ENCODE data around the gene SEMA3B.

Gene SEMA3B

GRCh38 chr3:50249457-50249856, 19.5 kb upstream of the SEMA3B start:
- Histone ChIP-seq H3K4me1 (ENCODE audit: low read length) (peaks cover 19% of the 10 kb centered on the region), H3K4me2 (ENCODE audit: low read length) (no peak overlapping the region), H4K20me1 (ENCODE audit: insufficient read depth, low read length) (peaks cover 68% of the 10 kb centered on the region)

GRCh38 chr3:50250514-50250913, 18.4 kb upstream of the SEMA3B start:
- Histone ChIP-seq H3K4me1 (ENCODE audit: low read length) (peaks cover 15% of the 10 kb centered on the region), H3K4me2 (ENCODE audit: low read length) (no peak overlapping the region), H3K4me3 (ENCODE audit: low read length) (no peak overlapping the region), H4K20me1 (ENCODE audit: insufficient read depth, low read length) (peaks cover 74% of the 10 kb centered on the region), H3K9ac (ENCODE audit: low read length) (no peak overlapping the region), H3K9me3 (ENCODE audit: insufficient read depth, low read length) (no peaks in the 10 kb centered on the region), H2AFZ (ENCODE audit: low read depth, low read length) (no peak overlapping the region), H3K79me2 (ENCODE audit: low read length) (peaks cover 57% of the 10 kb centered on the region), H3K36me3 (replicated peaks; ENCODE audit: low read depth, low read length) (peaks cover 52% of the 10 kb centered on the region), H3K27ac (ENCODE audit: low read length) (no peak overlapping the region), H3K27me3 (ENCODE audit: low read depth, low read length) (no peaks in the 10 kb centered on the region)
- TF ChIP-seq EZH2phosphoT487 (IDR thresholded peaks at IDR 0.05; ENCODE audit: low read depth), result no peak

More at GRCh38 chr3:50249457-50249856, 19.5 kb upstream of the SEMA3B start:
- Histone ChIP-seq H3K9me3 (ENCODE audit: insufficient read depth, low read length) (no peaks in the 10 kb centered on the region), H3K36me3 (replicated peaks; ENCODE audit: low read depth, low read length) (peaks cover 42% of the 10 kb centered on the region), H3K27me3 (ENCODE audit: low read depth, low read length) (no peaks in the 10 kb centered on the region), H3K9ac (ENCODE audit: low read length) (no peak overlapping the region), H3K79me2 (ENCODE audit: low read length) (peaks cover 66% of the 10 kb centered on the region), H3K4me3 (ENCODE audit: low read length) (no peak overlapping the region), H2AFZ (ENCODE audit: low read depth, low read length) (no peak overlapping the region), H3K27ac (ENCODE audit: low read length) (no peak overlapping the region)
- TF ChIP-seq EZH2phosphoT487 (IDR thresholded peaks at IDR 0.05; ENCODE audit: low read depth), result no peak
- no peak for TF ChIP-seq CTCF (IDR thresholded peaks at IDR 0.05; ENCODE audit: low read depth, low read length)

GRCh38 chr3:50251220-50251619, 17.7 kb upstream of the SEMA3B start:
- no peak overlapping the region for H3K4me2 ChIP-seq (ENCODE audit: low read length)
- H3K27me3 ChIP-seq (ENCODE audit: low read depth, low read length), result no peaks in the 10 kb centered on the region
- no peaks in the 10 kb centered on the region for H3K9me3 ChIP-seq (ENCODE audit: insufficient read depth, low read length)
- H3K79me2 ChIP-seq (ENCODE audit: low read length), result peaks cover 51% of the 10 kb centered on the region
- TF ChIP-seq EZH2phosphoT487 (IDR thresholded peaks at IDR 0.05; ENCODE audit: low read depth) (no peak), CTCF (IDR thresholded peaks at IDR 0.05; ENCODE audit: low read depth, low read length) (no peak)
- peaks cover 9% of the 10 kb centered on the region for H3K4me1 ChIP-seq (ENCODE audit: low read length)
- no peak overlapping the region for H2AFZ ChIP-seq (ENCODE audit: low read depth, low read length)
- H3K27ac ChIP-seq (ENCODE audit: low read length), result no peak overlapping the region
- H4K20me1 ChIP-seq (ENCODE audit: insufficient read depth, low read length), result peaks cover 74% of the 10 kb centered on the region
- peaks cover 55% of the 10 kb centered on the region for H3K36me3 ChIP-seq (replicated peaks; ENCODE audit: low read depth, low read length)
- no peak overlapping the region for H3K4me3 ChIP-seq (ENCODE audit: low read length)
- no peak overlapping the region for H3K9ac ChIP-seq (ENCODE audit: low read length)

- H3K79me2 ChIP-seq (ENCODE audit: low read length), result peaks cover 17% of the 10 kb centered on the region
- H3K4me1 ChIP-seq (ENCODE audit: low read length), result peaks cover 2% of the 10 kb centered on the region; the same call in 1 of the 2 replicates
- no peak overlapping the region for H2AFZ ChIP-seq (ENCODE audit: low read depth, low read length)
- H3K4me3 ChIP-seq (ENCODE audit: low read length), result no peak overlapping the region
- TF ChIP-seq CTCF (IDR thresholded peaks at IDR 0.05; ENCODE audit: low read depth, low read length) (no peak), EZH2phosphoT487 (IDR thresholded peaks at IDR 0.05; ENCODE audit: low read depth) (no peak)
- peaks cover 71% of the 10 kb centered on the region for H3K36me3 ChIP-seq (replicated peaks; ENCODE audit: low read depth, low read length)
- no peak overlapping the region for H3K27ac ChIP-seq (ENCODE audit: low read length)
- no peak overlapping the region for H3K9ac ChIP-seq (ENCODE audit: low read length)
- H3K4me2 ChIP-seq (ENCODE audit: low read length), result no peak overlapping the region
- peaks cover 40% of the 10 kb centered on the region for H4K20me1 ChIP-seq (ENCODE audit: insufficient read depth, low read length)
- H3K9me3 ChIP-seq (ENCODE audit: insufficient read depth, low read length), result 0 out of 2 replicates have a peak, but pooled peaks cover 6% of the 10 kb centered on the region
- H3K27me3 ChIP-seq (ENCODE audit: low read depth, low read length), result no peaks in the 10 kb centered on the region
Observed at GRCh38 chr3:50254577-50255250, 14.2 kb upstream of the SEMA3B start.
